GM12878 (cell line): Measurements from ENCODE around the gene WDR91. TPM values are rescaled to one million over a fixed set of nuclear protein-coding genes. Genes with fewer than 3 reads are reported as not detected.

Experiments used
- ATAC-seq: fragments of 200-7000 bp; cut with Tn5 transposase; 3 replicates; pipeline ENCODE4 v1.9.1; 2020; ENCODE audit warnings: mild to moderate bottlenecking, moderate library complexity
- BruUV-seq: library from RNA; stranded (reverse); fragments of 400-500 nt; replicated peaks from 2 replicates; lab custom pipeline; 2021; lab: Mats Ljungman, UMichigan
- CTCF ChIA-PET: fragments of 300-600 bp; sonication (Branson Sonifier 250); formaldehyde crosslinking; extraction: SDS; loops from one replicate; lab custom pipeline; 2021; ENCODE audit warnings: inconsistent platforms; lab: Yijun Ruan, JAX
- POLR2A ChIA-PET: fragments of 350-600 bp; formaldehyde crosslinking; extraction: SDS; loops from one replicate; lab custom pipeline; 2021; ENCODE audit warnings: inconsistent platforms; lab: Charles Lee
- RAD21 ChIA-PET: fragments of 300-600 bp; sonication (Branson Sonifier 250); formaldehyde crosslinking; loops from one replicate; lab custom pipeline; 2023; ENCODE audit warnings: antibody characterized with exemption; ENCODE audit not compliant: unreplicated experiment; lab: Charles Lee
- SMC1A ChIA-PET: fragments of 300-600 bp; sonication (Branson Sonifier 250); formaldehyde crosslinking; loops from one replicate; lab custom pipeline; 2023; ENCODE audit not compliant: unreplicated experiment, uncharacterized antibody; lab: Charles Lee
- DNase-seq: peaks from one replicate; pipeline ENCODE4 v3.0.0-alpha.2; 2011; ENCODE audit warnings: low read depth, low spot score
- FAIRE-seq: peaks from 3 replicates; lab custom pipeline; 2011; peaks lifted over from hg19 to GRCh38; lab: Jason Lieb, UNC
- H2AFZ ChIP-seq: 2 replicates; pipeline ENCODE4 v1.6.0; 2011; ENCODE audit warnings: low read depth, low read length, control low read depth; ENCODE audit not compliant: control insufficient read depth
- H3K27ac ChIP-seq: 2 replicates; pipeline ENCODE4 v1.5.1; 2011; ENCODE audit warnings: control low read depth; ENCODE audit not compliant: control insufficient read depth, insufficient read depth
- H3K27me3 ChIP-seq, 2 experiments: replicated peaks in 1 of 2; 2 replicates each; pipeline versions ENCODE4 v1.6.0 to v1.6.1; 2011; ENCODE audit warnings: low read length in 1 of 2; ENCODE audit not compliant: control insufficient read depth in 2 of 2, insufficient read depth in 2 of 2
- H3K36me3 ChIP-seq, 2 experiments: 2 replicates each; pipeline ENCODE4 v1.5.1; 2011; ENCODE audit warnings: low read length in 1 of 2; ENCODE audit not compliant: control insufficient read depth in 2 of 2, insufficient read depth in 2 of 2
- H3K4me1 ChIP-seq: 2 replicates; pipeline ENCODE4 v1.6.1; 2011; ENCODE audit warnings: mild to moderate bottlenecking, low read length, moderate library complexity, mixed read lengths; ENCODE audit not compliant: control insufficient read depth, insufficient read depth
- H3K4me2 ChIP-seq: 2 replicates; pipeline ENCODE4 v1.6.0; 2011; ENCODE audit warnings: control low read depth; ENCODE audit not compliant: control insufficient read depth, insufficient read depth
- H3K4me3 ChIP-seq: fragments of 200-600 bp; sonication (generic); 2 replicates; pipeline ENCODE4 v1.5.1; 2016
- H3K79me2 ChIP-seq: 2 replicates; pipeline ENCODE4 v1.6.0; 2011; ENCODE audit warnings: low read length; ENCODE audit not compliant: control insufficient read depth, insufficient read depth
- H3K9ac ChIP-seq: 2 replicates; pipeline ENCODE4 v1.8.0; 2011; ENCODE audit warnings: low read length, control low read depth, mixed read lengths; ENCODE audit not compliant: control insufficient read depth, insufficient read depth
- H3K9me3 ChIP-seq: replicated peaks from 3 replicates; pipeline ENCODE4 v1.5.1; 2011; ENCODE audit warnings: mild to moderate bottlenecking, low read length; ENCODE audit not compliant: control insufficient read depth, insufficient read depth
- H4K20me1 ChIP-seq: 2 replicates; pipeline ENCODE4 v1.6.0; 2011; ENCODE audit not compliant: control insufficient read depth, insufficient read depth
- ASH2L ChIP-seq: fragments of 300-600, 200-600 bp; sonication (generic); IDR thresholded peaks from 2 replicates; pipeline ENCODE4 v1.6.1; 2017; ENCODE audit warnings: low read depth, mild to moderate bottlenecking, borderline replicate concordance
- CREM ChIP-seq: IDR thresholded peaks from 2 replicates; pipeline ENCODE4 v1.6.1; 2014; ENCODE audit warnings: antibody characterized with exemption, low read depth
- EZH2 ChIP-seq: IDR thresholded peaks from 2 replicates; pipeline ENCODE4 v1.6.1; 2012; ENCODE audit warnings: low read depth, mild to moderate bottlenecking, control low read depth, inconsistent platforms, low read length, borderline replicate concordance; ENCODE audit not compliant: control insufficient read depth
- HCFC1 ChIP-seq: fragments of 150-350 bp; IDR thresholded peaks from 2 replicates; pipeline ENCODE4 v1.6.1; 2014; ENCODE audit warnings: low read length
- HDAC6 ChIP-seq: fragments of 200-600 bp; sonication (generic); IDR thresholded peaks from one replicate; pipeline ENCODE4 v1.8.0; 2017; ENCODE audit warnings: antibody characterized with exemption; ENCODE audit not compliant: unreplicated experiment
- IKZF1 ChIP-seq: fragments of 450-650 bp; conservative IDR thresholded peaks from 2 replicates; pipeline ENCODE4 v1.6.1; 2017; ENCODE audit warnings: antibody characterized with exemption, mild to moderate bottlenecking
- JUNB ChIP-seq: IDR thresholded peaks from 2 replicates; pipeline ENCODE4 v1.6.1; 2016; ENCODE audit warnings: antibody characterized with exemption, mild to moderate bottlenecking
- PAX5 ChIP-seq: IDR thresholded peaks from 2 replicates; pipeline ENCODE4 v1.6.1; 2011; ENCODE audit warnings: low read depth, low read length, borderline replicate concordance
- POLR2A ChIP-seq: IDR thresholded peaks from 2 replicates; pipeline ENCODE4 v1.6.1; 2011; ENCODE audit warnings: low read depth, mild to moderate bottlenecking, low read length
- POU2F2 ChIP-seq: IDR thresholded peaks from 3 replicates; pipeline ENCODE4 v1.6.1; 2011; ENCODE audit warnings: low read depth, mild to moderate bottlenecking, low read length, borderline replicate concordance
- RAD51 ChIP-seq: fragments of 450-650 bp; IDR thresholded peaks from 2 replicates; pipeline ENCODE4 v1.6.1; 2016; ENCODE audit warnings: moderate library complexity, mild to moderate bottlenecking, inconsistent platforms
- RFX5 ChIP-seq: IDR thresholded peaks from 2 replicates; pipeline ENCODE4 v1.6.1; 2011; ENCODE audit warnings: low read depth, low read length, improper control_type of control experiment
- TARDBP ChIP-seq: IDR thresholded peaks from 2 replicates; pipeline ENCODE4 v1.6.1; 2016; ENCODE audit warnings: borderline replicate concordance
- TCF7 ChIP-seq: IDR thresholded peaks from 2 replicates; pipeline ENCODE4 v1.6.1; 2014; ENCODE audit warnings: antibody characterized with exemption, borderline replicate concordance
- ZNF24 ChIP-seq: fragments of 450-650 bp; IDR thresholded peaks from 2 replicates; pipeline ENCODE4 v1.6.1; 2017; ENCODE audit warnings: antibody characterized with exemption, mild to moderate bottlenecking
- WGBS: methylation state at CpG from one replicate; pipeline ENCODE4 v1.1.6; 2016; ENCODE audit warnings: low lambda C conversion rate; ENCODE audit not compliant: insufficient replicate concordance, insufficient coverage; ENCODE audit errors: missing lambda C conversion rate; 5-methylcytosine and 5-hydroxymethylcytosine counted together
- in situ Hi-C: fragments of 300-500 bp; cut with MboI; formaldehyde crosslinking; loops from 9 replicates; pipeline ENCODE4 v1.14.3; 2018; ENCODE audit warnings: mixed read lengths
- intact Hi-C: fragments of 100-400 bp; cut with micrococcal nuclease; formaldehyde crosslinking; loops from one replicate; pipeline ENCODE4 v1.14.2; 2022; ENCODE audit not compliant: unreplicated experiment
- polyA plus RNA-seq, 11 experiments: library from polyadenylated mRNA; depleted of rRNA in 4 of 11; unstranded in 6 of 11; stranded (reverse) in 5 of 11; fragments of >200 nt; fragmentation: Nextera tagmentation in 4 of 11; fragmentation: Illumina TruSeq in 1 of 11; extraction: Ambion mirVana in 4 of 11; extraction: Trizol in 1 of 11; gene quantifications; 1 replicate in 1 of 11; 2 replicates in 10 of 11; pipeline versions ENCODE4 v1.2.1 to v1.2.3, GENCODE V29; 2011 to 2016; ENCODE audit warnings: inconsistent platforms in 2 of 11, missing spikeins in 2 of 11, low read depth in 1 of 11
- total RNA-seq, 4 experiments: library from RNA; depleted of rRNA in 3 of 4; stranded (reverse); fragments of >200 nt in 3 of 4; fragmentation: Illumina TruSeq in 1 of 4; extraction: Trizol in 1 of 4; gene quantifications; 2 replicates each; pipeline versions ENCODE4 v1.2.1 to v1.2.3, GENCODE V29; 2013 to 2021
- TF ChIP-seq, protein P1 (sequence below): fragments of 450-650 bp; IDR thresholded peaks from 2 replicates; pipeline ENCODE4 v1.6.1; 2017; ENCODE audit warnings: mild to moderate bottlenecking, moderate library complexity
- TF ChIP-seq, protein P2 (sequence below): fragments of 450-650 bp; IDR thresholded peaks from 2 replicates; pipeline ENCODE4 v1.6.1; 2017; ENCODE audit warnings: low read depth, mild to moderate bottlenecking, moderate library complexity
- TF ChIP-seq, protein P3 (sequence below): IDR thresholded peaks from 2 replicates; pipeline ENCODE4 v1.6.1; 2012; ENCODE audit warnings: low read length, inconsistent platforms

Gene WDR91
- total and polyA plus RNA-seq, 10 of the 15 experiments (the other 5 are each of a cell fraction or from before 2014, with no cell fraction given), result 7.6 to 83.3 (median 16.5) TPM

- TF ChIP-seq IKZF1, result no peak
- no peak for TF ChIP-seq HDAC6
- TF ChIP-seq TARDBP, result no peak
Observed at GRCh38 chr7:135200821-135201331, 10.4 kb downstream of the WDR91 start (continued).

DNA sequence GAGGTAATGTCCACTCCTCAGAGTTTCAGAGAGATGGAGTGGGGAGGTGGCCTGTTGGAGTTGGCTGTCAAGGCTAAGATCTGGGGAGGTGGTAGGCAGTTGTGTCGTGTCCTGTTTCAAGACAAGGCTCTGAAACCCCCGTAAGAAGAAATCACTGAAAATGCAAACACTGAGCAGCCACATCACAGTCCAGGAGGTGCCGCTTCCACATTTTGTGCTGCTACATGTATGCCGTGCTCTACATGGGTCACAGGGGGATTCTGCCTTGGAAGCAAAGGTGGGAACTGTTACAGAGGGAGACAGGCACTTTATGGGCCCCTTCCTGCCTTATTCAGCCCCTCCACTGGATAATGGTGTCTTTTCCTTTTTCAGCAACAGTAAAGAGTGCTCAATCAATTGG lies 11.9 kb downstream of the WDR91 start:
- DNase-seq, result no peak
- Histone ChIP-seq H3K4me1 (peaks cover 9% of the 10 kb centered on the region), H3K36me3 (peaks cover 20 to 54% of the 10 kb centered on the region in 2 experiments), H3K4me2 (peak overlapping the region; percentile 7), H3K79me2 (peaks cover 30% of the 10 kb centered on the region), H3K9me3 (no peaks in the 10 kb centered on the region), H3K27ac (peak overlapping the region; percentile 40), H3K9ac (no peak overlapping the region), H3K27me3 (no peaks in the 10 kb centered on the region), H2AFZ (no peak overlapping the region), H4K20me1 (no peaks in the 10 kb centered on the region), H3K4me3 (no peak overlapping the region)
- in situ Hi-C loops (no loop called here), intact Hi-C loops (no loop called here)
- CTCF ChIA-PET, result interaction anchor here (0.8 to 2.0 kb wide), 2 partner anchors 8 to 75 kb away, joined by 3 to 5 read pairs; no protein-coding TSS in a partner anchor
- BruUV-seq, result no TSS peak
- peak; percentile 51 for ATAC-seq
- SMC1A ChIA-PET, result interaction anchor here (1.2 to 4.0 kb wide), 6 partner anchors 8 to 28 kb away, joined by 5 to 29 read pairs (median 7); no protein-coding TSS in a partner anchor
- WGBS, result 71% methylated on average over 4 of the region's 4 CpGs
- POLR2A ChIA-PET, result interaction anchor here (0.8 to 2.2 kb wide), 4 partner anchors 8 to 13 kb away, joined by 3 to 23 read pairs (median 6); no protein-coding TSS in a partner anchor
- no peak for FAIRE-seq
- RAD21 ChIA-PET, result interaction anchor here (3.8 kb wide), 1 partner anchor 12 kb away, joined by 28 read pairs; no protein-coding TSS in a partner anchor
- TF ChIP-seq RAD51 (no peak), RFX5 (no peak), JUNB (no peak), POU2F2 (peak; percentile 71; the same call in 1 of the 3 replicates), PAX5 (no peak), HCFC1 (no peak), CREM (no peak), POLR2A (no peak), TCF7 (no peak), ZNF24 (no peak), EZH2 (no peak), ASH2L (no peak)
- TF ChIP-seq, protein P1, sequence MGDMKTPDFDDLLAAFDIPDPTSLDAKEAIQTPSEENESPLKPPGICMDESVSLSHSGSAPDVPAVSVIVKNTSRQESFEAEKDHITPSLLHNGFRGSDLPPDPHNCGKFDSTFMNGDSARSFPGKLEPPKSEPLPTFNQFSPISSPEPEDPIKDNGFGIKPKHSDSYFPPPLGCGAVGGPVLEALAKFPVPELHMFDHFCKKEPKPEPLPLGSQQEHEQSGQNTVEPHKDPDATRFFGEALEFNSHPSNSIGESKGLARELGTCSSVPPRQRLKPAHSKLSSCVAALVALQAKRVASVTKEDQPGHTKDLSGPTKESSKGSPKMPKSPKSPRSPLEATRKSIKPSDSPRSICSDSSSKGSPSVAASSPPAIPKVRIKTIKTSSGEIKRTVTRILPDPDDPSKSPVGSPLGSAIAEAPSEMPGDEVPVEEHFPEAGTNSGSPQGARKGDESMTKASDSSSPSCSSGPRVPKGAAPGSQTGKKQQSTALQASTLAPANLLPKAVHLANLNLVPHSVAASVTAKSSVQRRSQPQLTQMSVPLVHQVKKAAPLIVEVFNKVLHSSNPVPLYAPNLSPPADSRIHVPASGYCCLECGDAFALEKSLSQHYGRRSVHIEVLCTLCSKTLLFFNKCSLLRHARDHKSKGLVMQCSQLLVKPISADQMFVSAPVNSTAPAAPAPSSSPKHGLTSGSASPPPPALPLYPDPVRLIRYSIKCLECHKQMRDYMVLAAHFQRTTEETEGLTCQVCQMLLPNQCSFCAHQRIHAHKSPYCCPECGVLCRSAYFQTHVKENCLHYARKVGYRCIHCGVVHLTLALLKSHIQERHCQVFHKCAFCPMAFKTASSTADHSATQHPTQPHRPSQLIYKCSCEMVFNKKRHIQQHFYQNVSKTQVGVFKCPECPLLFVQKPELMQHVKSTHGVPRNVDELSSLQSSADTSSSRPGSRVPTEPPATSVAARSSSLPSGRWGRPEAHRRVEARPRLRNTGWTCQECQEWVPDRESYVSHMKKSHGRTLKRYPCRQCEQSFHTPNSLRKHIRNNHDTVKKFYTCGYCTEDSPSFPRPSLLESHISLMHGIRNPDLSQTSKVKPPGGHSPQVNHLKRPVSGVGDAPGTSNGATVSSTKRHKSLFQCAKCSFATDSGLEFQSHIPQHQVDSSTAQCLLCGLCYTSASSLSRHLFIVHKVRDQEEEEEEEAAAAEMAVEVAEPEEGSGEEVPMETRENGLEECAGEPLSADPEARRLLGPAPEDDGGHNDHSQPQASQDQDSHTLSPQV, result no peak
- TF ChIP-seq, protein P2, sequence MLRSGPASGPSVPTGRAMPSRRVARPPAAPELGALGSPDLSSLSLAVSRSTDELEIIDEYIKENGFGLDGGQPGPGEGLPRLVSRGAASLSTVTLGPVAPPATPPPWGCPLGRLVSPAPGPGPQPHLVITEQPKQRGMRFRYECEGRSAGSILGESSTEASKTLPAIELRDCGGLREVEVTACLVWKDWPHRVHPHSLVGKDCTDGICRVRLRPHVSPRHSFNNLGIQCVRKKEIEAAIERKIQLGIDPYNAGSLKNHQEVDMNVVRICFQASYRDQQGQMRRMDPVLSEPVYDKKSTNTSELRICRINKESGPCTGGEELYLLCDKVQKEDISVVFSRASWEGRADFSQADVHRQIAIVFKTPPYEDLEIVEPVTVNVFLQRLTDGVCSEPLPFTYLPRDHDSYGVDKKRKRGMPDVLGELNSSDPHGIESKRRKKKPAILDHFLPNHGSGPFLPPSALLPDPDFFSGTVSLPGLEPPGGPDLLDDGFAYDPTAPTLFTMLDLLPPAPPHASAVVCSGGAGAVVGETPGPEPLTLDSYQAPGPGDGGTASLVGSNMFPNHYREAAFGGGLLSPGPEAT, result no peak
- TF ChIP-seq, protein P3, sequence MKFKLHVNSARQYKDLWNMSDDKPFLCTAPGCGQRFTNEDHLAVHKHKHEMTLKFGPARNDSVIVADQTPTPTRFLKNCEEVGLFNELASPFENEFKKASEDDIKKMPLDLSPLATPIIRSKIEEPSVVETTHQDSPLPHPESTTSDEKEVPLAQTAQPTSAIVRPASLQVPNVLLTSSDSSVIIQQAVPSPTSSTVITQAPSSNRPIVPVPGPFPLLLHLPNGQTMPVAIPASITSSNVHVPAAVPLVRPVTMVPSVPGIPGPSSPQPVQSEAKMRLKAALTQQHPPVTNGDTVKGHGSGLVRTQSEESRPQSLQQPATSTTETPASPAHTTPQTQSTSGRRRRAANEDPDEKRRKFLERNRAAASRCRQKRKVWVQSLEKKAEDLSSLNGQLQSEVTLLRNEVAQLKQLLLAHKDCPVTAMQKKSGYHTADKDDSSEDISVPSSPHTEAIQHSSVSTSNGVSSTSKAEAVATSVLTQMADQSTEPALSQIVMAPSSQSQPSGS, result no peak
